ENCODE measurements around the gene OGDHL. TPM values are rescaled to one million over a fixed set of nuclear protein-coding genes. Genes with fewer than 3 reads are reported as not detected.

The OGDHL gene
- total RNA-seq (2014; rRNA removed; shearing (Covaris generic)) = 0.51 TPM in 1 of 2 replicates, not detected in the other
- not detected in 2 replicates for polyA plus RNA-seq (2016; fragmentation: Nextera tagmentation; extraction: Ambion mirVana)

GRCh38 chr10:49761789-49762565 lies at the start of gene OGDHL:
OGDHL (minus strand) TSS chr10:49762323; CDS start chr10:49758592, 3,731 bp downstream.
- Histone ChIP-seq H3K36me3 (ENCODE audit: low read depth) (no peaks in the 10 kb centered on the region), H4K20me1 (ENCODE audit: insufficient read depth) (no peaks in the 10 kb centered on the region), H3K27ac (no peak within 1 kb of the TSS), H3K4me2 (ENCODE audit: unreplicated experiment) (peak within 1 kb of the TSS; percentile 55), H3K4me1 (ENCODE audit: insufficient read depth) (no peaks in the 10 kb centered on the region), H3K27me3 (replicated peaks; ENCODE audit: insufficient read depth) (peaks cover 33% of the 10 kb centered on the region), H3K9ac (no peak within 1 kb of the TSS), H3F3A (ENCODE audit: insufficient read depth) (no peaks in the 10 kb centered on the region), H3K4me3 (peak within 1 kb of the TSS; percentile 65), H3K9me2 (ENCODE audit: insufficient read depth) (no peaks in the 10 kb centered on the region), H3K9me3 (ENCODE audit: low read depth) (no peaks in the 10 kb centered on the region), H2AFZ (peak within 1 kb of the TSS; percentile 46; the same call in 1 of the 2 replicates), H3K79me2 (ENCODE audit: insufficient read depth) (no peaks in the 10 kb centered on the region)
- TF ChIP-seq EZH2 (IDR thresholded peaks at IDR 0.05; ENCODE audit: insufficient read depth, poor library complexity, severe bottlenecking) (no peak), EZH2phosphoT487 (IDR thresholded peaks at IDR 0.05; ENCODE audit: insufficient read depth, low read depth) (no peak)
- 1 to 3% methylated on average over 55 to 80 of the region's 81 CpGs for WGBS, 2 experiments (ENCODE audit: low coverage in 1 of 2, low lambda C conversion rate in 2 of 2, missing lambda C conversion rate in 2 of 2)
- in situ Hi-C loops (cut with MboI) = no loop called here
- DNase-seq = peak; percentile 68

- Histone ChIP-seq H3K4me2 (ENCODE audit: unreplicated experiment) (no peak overlapping the region), H3K9ac (no peak overlapping the region), H3K9me3 (ENCODE audit: low read depth) (no peaks in the 10 kb centered on the region), H2AFZ (no peak overlapping the region), H3F3A (ENCODE audit: insufficient read depth) (no peaks in the 10 kb centered on the region), H3K9me2 (ENCODE audit: insufficient read depth) (no peaks in the 10 kb centered on the region), H3K4me3 (no peak overlapping the region), H3K27ac (no peak overlapping the region), H3K4me1 (ENCODE audit: insufficient read depth) (no peaks in the 10 kb centered on the region), H3K27me3 (replicated peaks; ENCODE audit: insufficient read depth) (no peaks in the 10 kb centered on the region), H3K79me2 (ENCODE audit: insufficient read depth) (no peaks in the 10 kb centered on the region), H3K36me3 (ENCODE audit: low read depth) (no peaks in the 10 kb centered on the region), H4K20me1 (ENCODE audit: insufficient read depth) (no peaks in the 10 kb centered on the region)
- TF ChIP-seq EZH2 (IDR thresholded peaks at IDR 0.05; ENCODE audit: insufficient read depth, poor library complexity, severe bottlenecking) = no peak
- TF ChIP-seq EZH2phosphoT487 (IDR thresholded peaks at IDR 0.05; ENCODE audit: insufficient read depth, low read depth) = no peak
- 68 to 78% methylated on average over 2 of the region's 2 CpGs for WGBS, 2 experiments (ENCODE audit: low coverage in 1 of 2, low lambda C conversion rate in 2 of 2, missing lambda C conversion rate in 2 of 2)
- in situ Hi-C loops (cut with MboI) = no loop called here
- peak; percentile 5 for DNase-seq
These were observed 41.9 kb upstream of the OGDHL start for GRCh38 chr10:49803988-49804387.

GRCh38 chr10:49798275-49798674 lies 36.2 kb upstream of the OGDHL start:
- TF ChIP-seq EZH2 (IDR thresholded peaks at IDR 0.05; ENCODE audit: insufficient read depth, poor library complexity, severe bottlenecking) = no peak
- no peak for TF ChIP-seq EZH2phosphoT487 (IDR thresholded peaks at IDR 0.05; ENCODE audit: insufficient read depth, low read depth)
- no peak overlapping the region for H3K9ac ChIP-seq
- H3K9me2 ChIP-seq (ENCODE audit: insufficient read depth) = no peaks in the 10 kb centered on the region
- no peak overlapping the region for H3K4me2 ChIP-seq (ENCODE audit: unreplicated experiment)
- in situ Hi-C loops (cut with MboI) = no loop called here
- no peaks in the 10 kb centered on the region for H3F3A ChIP-seq (ENCODE audit: insufficient read depth)
- H3K27ac ChIP-seq = no peak overlapping the region
- H3K36me3 ChIP-seq (ENCODE audit: low read depth) = no peaks in the 10 kb centered on the region
- no peak for DNase-seq
- 42 to 46% methylated on average over 4 of the region's 4 CpGs for WGBS, 2 experiments (ENCODE audit: low coverage in 1 of 2, low lambda C conversion rate in 2 of 2, missing lambda C conversion rate in 2 of 2)
- no peak overlapping the region for H2AFZ ChIP-seq
- H4K20me1 ChIP-seq (ENCODE audit: insufficient read depth) = no peaks in the 10 kb centered on the region
- no peaks in the 10 kb centered on the region for H3K4me1 ChIP-seq (ENCODE audit: insufficient read depth)
- no peaks in the 10 kb centered on the region for H3K27me3 ChIP-seq (replicated peaks; ENCODE audit: insufficient read depth)
- H3K79me2 ChIP-seq (ENCODE audit: insufficient read depth) = no peaks in the 10 kb centered on the region
- no peak overlapping the region for H3K4me3 ChIP-seq
- H3K9me3 ChIP-seq (ENCODE audit: low read depth) = no peaks in the 10 kb centered on the region

- in situ Hi-C loops (cut with MboI) = no loop called here
- Histone ChIP-seq H2AFZ (no peak overlapping the region), H3K9me3 (ENCODE audit: low read depth) (no peaks in the 10 kb centered on the region), H3K4me2 (ENCODE audit: unreplicated experiment) (no peak overlapping the region), H3K27me3 (replicated peaks; ENCODE audit: insufficient read depth) (0 out of 2 replicates have a peak, but pooled peaks cover 12% of the 10 kb centered on the region), H3K36me3 (ENCODE audit: low read depth) (no peaks in the 10 kb centered on the region), H3K4me3 (no peak overlapping the region), H3K9ac (no peak overlapping the region), H3K9me2 (ENCODE audit: insufficient read depth) (no peaks in the 10 kb centered on the region), H4K20me1 (ENCODE audit: insufficient read depth) (no peaks in the 10 kb centered on the region), H3F3A (ENCODE audit: insufficient read depth) (no peaks in the 10 kb centered on the region), H3K27ac (no peak overlapping the region), H3K79me2 (ENCODE audit: insufficient read depth) (no peaks in the 10 kb centered on the region), H3K4me1 (ENCODE audit: insufficient read depth) (no peaks in the 10 kb centered on the region)
- WGBS, 2 experiments (ENCODE audit: low coverage in 1 of 2, low lambda C conversion rate in 2 of 2, missing lambda C conversion rate in 2 of 2) = 34 to 35% methylated on average over 5 of the region's 5 CpGs
- TF ChIP-seq EZH2phosphoT487 (IDR thresholded peaks at IDR 0.05; ENCODE audit: insufficient read depth, low read depth) (no peak), EZH2 (IDR thresholded peaks at IDR 0.05; ENCODE audit: insufficient read depth, poor library complexity, severe bottlenecking) (no peak)
- DNase-seq = no peak
These were observed 29.0 kb upstream of the OGDHL start for GRCh38 chr10:49791100-49791499.
